ENCODE measurements around the gene SLAMF9.
"Not testable (repeated sequence)": the region's sequence is repeated elsewhere in the genome, so short reads cannot be mapped to it uniquely, and the experiment has no call there.

The SLAMF9 gene

DNA sequence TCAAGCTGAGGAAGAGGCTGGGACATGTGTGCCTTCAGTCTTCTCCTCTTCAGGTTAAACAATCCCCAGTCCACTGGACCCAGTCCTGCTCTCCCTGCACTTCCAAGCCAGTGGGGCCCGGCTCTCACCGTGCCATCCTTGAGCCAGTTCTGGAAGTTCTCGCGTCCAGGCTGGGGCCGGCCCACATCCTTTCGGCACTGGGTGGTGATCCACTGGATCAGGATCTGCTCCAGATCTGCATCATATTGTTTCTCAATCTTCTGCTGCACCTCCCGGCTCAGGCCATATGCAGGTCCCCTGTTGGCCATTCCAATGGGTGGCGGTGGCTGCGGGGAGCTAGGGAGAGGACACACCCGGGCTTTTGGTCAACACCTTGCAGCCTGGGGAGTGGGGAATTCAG, 33.8 kb downstream of the SLAMF9 start:
- no peak for DNase-seq

DNA sequence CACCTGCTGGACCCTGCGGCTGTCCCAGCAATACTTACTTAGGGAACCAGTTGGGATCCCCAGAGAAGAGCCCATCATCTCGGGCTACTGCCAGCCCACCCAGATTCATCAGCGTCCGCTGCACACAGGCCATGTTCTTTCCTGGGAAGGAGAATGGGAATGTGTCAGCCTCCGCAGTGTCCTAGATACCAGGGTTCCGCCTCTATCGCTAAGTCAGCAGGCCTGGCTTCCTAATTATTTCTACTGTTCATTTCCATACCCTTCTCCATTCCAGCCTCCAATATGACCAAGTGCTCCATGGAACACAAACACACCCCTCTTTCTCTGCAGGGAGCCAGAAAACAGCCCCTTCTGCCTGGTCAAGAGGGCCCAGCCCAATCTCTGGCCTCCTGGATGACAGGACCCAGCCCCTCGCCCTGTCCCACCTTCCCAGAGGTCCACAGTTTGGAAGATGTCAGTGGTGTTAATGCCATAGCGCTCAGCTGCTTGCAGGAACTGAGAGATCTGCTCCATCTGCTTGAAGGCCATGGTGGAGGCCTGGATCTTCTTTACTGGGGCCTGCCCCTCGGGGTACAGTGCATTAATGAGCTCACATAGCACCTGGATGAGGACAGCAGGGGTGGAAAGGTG, 34.7 kb downstream of the SLAMF9 start:
- DNase-seq = no peak

DNA sequence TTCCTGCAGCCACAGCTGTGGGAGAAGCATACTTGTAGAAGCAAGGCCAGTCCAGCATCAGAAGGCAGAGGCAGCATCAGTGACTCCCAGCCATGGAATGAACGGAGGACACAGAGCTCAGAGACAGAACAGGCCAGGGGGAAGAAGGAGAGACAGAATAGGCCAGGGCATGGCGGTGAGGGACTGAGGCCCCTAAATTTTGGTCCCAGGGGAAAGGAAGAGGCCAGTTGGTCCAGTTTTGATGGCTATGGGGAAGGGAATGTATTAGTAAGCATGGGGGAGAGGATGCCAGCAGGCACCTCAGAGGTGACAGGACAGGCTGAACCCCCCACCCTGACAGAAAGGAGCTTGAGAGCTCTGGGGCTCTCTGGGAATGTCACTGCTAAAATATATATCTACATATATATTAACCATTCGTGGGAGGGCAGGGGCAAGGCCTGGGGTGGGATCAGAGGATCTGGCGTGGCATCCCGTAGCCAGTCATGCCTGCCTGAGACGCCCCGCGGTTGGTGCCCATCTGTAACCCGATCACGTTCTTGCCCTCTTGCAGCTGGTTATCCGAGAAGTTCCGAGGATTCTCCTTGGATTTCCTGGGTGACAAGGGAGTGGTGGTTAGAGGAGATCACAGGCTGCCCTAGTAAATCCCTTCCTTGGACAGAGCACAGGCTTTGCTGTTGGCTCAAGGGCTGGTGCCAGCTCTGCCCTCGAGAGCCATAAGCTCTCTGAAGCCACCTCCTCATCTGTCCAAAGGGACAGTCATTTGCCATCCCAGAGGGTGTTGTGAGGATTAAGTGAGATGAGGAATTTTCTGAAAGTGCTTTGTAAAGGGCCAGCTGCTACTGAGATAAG, 35.5 kb downstream of the SLAMF9 start:
- no peak for DNase-seq

DNA sequence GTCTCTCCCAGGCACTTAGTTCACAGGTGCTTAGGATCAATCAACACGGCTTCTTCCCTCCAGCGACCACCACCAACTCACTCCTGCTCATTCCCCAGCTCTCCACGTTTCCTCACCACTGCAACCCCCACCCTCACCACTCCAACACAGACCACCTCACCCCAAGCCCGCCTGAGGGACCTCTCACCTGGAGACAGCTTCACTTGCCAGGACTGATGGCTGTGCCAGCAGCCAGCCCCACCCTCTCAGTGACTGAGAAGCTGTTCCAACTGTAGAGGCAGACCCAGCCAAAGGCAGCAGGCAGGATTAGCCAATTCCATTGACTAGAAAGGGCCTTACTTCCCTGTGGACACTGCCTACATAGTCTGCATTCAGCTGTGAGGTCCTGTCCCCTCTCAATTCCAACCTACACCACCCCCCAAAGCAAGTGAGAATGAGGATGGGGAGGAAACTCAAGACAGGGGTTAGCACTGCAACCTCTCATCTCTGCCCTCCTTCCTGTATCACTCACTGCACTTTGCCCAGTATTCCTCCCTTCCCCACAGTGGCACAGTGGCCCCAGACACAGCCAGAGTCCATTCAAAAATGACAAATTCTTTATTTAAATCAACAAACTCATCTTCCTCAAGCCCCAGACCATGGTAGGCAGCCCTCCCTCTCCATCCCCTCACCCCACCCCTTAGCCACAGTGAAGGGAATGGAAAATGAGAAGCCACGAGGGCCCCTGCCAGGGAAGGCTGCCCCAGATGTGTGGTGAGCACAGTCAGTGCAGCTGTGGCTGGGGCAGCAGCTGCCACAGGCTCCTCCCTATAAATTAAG, 36.3 kb downstream of the SLAMF9 start:
- no peak for DNase-seq

DNA sequence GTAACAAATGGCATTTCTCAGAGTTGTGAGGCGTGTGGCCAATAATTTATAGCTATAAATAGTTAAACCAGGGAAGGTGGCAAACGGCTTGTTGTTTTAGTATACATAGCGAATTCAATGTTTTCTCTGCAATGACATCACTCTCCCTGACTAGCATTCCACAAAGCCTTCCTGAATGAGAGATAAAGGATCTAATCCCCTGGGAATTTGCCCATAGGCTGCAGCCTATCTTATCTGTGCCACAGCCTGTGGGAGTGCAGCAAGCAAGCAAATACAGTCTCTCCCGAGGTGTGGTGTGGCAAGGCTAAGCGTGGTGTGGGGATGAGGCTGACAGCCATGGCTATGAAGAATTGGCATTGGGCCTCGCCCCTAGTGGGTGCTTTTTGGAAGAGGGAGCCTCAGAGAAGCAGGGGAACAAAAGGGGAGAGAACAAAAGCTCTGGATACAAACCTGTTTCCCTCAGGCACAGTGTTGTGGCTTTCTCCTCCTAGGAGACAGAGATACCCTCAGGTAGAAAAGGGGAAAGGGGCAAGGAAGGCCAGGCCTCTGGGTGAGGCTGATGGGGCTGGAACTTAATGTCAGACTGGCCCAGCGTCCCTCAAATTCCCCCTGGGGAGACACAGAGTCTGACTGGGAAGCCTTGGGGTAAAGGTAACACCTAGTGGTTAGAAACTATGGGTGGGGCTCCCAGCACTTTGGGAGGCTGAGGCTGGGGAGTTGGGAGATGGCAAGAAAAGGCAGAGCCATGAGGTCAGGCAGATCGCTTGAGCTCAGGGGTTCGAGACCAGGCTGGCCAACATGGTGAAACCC, 37.6 kb downstream of the SLAMF9 start:
- DNase-seq = no peak

DNA sequence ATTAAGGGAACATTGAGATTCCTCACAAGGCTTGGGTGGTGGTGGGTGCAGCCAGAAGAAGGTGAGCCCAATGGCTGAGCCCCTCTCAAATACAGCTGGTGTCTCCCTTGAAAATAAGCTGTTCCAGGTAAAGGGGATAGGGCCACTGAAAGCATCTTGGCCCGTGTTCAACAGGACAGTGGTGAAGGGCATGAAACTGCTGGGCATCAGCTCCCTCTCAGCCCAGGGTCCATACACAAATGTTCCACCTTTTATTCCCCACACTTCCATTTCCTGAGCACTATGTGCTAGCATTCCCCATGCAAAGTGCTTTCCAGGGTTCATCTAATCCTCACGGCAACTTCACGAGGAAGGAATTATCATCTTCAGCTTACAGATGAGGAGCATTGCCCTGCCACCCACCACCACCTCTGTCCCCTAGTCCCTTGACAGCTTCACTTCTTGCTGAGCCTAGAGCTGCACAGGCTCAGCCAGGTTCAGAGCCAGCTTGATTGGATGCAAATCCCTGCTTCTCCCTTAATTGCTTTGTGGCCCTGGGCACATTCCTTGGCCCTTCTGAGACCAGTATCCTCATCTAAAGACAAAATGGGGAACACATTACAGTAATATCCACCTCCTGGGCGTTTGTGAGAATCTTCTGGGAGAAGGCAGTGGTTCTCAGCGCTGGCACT, 38.3 kb downstream of the SLAMF9 start:
- DNase-seq = no peak

DNA sequence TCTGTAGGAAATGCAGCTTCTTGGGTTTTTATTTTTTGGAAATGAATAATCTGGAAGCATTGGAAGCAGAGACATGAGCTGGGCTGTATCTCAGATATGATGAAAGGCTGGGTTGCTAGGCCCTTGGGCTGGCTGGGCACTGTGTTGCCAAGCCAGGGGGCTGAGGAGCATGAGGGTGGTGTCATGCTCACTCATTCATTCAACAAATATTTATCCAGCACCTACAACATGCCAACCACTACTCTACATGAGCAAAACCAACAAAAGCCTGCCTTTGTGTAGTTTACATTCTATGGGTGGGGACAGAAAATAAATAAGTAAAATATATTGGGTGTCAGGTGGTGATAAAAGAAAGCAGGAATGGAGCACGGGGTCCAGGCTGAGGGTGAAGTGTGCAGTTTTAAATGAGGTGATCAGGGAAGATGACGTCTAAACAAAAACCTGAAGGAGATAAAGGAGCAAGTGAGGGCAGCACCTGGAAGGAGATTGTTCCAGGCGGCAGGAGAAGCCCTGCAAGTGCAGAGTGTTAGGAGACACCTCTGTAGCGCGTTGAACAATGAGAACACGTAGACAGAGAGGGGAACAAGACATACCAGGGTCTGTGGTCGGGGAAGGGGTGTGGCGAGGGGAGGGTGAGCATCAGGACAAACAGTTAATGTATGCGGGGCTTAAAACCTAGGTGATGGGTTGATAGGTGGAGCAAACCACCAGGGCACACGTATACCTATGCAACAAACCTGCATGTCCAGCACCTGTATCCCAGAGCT, 39.6 kb downstream of the SLAMF9 start:
- no peak for DNase-seq

DNA sequence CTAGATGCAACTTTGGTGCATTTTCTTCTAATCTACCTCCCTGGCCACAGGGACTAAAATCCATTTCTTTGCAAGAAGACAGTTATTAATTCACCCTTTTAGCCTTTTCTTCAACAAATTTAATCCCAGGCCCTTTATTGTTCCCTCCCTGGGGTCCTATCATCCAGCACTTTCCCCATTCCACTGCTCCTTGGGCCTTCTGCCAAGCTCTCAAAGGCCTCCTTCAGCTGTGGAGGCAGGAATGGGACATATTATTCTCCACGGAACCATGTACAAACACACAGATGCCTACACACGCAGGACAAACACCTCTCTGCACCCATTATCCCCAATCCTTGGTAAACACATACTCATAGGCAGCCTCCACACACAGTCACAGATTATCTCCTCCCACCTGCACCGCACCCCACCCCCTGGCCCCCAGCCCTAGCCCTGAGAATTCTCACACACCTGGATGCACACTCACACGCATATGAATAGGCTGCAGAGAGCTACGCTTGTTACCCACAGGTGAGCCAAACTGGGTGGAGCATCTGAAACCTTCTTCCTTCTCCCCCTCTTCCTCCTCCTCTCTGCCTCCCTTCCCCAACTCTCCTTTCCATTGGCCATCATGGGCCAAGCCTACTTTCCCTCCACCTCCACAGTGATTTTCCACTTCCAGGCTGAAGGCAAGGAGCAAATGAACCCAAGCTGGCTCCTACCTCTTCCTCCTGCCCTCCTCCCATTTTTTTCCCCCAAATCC, 40.4 kb downstream of the SLAMF9 start:
- no peak for DNase-seq

DNA sequence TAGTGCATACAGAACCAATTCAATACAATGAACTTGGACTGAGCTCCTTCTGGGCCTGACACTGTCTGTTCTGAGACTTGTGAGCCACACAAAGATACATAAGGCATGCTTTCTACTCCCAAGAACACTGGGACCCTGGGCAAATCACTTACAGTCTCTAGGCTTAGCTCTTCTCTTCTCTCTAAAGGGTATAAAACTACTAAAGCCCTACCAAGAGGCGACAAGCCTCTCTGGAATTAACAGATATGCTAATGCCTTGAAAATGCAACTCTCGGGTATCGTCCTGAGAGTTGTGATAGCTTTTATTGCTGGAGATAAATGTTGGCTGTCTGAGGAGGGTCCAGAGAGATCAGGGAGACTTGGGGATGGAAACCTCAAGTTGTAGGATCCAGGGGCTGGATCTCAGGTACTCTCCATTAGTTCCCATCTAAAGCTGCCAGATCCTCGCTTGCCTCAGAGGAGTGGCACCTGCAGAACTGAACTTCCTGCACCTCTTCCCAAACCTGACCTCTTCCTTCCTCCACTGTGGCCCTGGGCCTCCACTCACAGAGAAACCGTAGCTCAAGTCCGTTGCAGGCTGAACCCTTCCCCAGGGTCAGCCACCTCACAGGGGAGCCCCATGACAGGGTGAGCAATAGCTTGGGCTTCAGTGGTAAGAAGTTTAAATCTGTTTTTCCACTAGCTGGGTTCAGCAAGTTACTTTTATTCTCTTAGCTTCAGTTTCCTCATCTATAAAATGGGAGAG, 42.5 kb downstream of the SLAMF9 start:
- DNase-seq = no peak

DNA sequence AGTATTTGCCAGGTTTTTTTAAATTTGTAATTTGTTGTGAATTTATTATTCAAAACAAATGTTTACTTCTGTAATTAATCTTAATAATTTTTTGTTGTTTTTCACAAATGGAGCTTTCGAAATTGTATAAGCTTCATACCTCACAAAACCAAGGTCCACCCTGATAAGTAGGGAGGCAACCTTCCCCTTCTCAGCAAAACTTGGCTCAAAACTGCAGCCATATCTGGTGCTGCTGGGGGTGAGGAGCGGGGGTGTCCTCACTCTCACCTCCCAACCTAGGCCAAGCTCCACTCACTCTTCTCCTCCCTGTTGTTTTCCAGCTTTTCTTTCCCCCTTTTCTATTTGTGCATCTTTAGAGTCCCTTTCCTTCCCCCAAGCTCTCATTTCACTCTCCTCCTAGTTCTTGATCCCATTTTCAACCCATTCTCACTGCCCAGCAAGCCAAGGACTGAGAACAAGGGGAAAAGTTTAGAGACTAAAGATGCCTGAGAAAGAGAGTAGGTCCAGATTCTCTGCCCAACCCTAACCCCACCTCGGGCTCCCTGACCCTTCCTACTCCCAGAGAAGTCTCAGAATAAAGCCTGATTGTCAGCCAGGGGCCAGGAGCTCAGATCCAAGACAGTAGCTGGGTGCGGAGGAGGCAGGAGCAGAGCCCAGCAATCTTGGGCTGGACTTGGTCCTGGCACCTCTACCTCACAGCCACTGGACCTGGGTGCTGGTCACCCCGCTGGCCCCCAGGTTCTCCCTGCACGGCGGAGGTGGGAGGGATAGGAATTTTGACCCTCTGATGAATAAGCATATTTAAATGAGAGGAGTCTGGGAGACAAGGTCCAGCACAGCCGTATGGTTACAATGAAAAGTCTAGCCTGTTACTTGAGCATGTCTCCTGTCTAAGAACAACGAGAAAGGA, 45.8 kb downstream of the SLAMF9 start:
- DNase-seq = no peak

DNA sequence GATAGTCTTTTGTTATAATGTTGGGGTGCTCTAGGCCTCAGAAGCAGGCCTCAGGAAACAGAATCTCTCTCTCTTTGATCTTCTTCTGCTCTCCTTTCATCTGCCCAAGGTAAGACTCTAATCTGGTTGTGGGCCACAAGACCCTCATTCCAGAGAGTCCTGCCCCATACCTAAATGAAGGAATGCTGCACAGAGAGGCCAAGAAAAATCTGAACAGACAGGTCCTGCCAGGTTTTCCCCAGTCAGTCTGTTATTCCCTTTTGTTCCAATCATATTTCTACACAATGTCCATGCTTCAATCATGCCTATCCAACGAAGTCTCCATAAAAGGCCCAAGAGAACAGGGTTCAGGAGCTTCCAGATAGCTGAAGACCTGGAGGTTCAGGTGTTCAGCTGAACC, 47.1 kb downstream of the SLAMF9 start:
- no peak for DNase-seq

DNA sequence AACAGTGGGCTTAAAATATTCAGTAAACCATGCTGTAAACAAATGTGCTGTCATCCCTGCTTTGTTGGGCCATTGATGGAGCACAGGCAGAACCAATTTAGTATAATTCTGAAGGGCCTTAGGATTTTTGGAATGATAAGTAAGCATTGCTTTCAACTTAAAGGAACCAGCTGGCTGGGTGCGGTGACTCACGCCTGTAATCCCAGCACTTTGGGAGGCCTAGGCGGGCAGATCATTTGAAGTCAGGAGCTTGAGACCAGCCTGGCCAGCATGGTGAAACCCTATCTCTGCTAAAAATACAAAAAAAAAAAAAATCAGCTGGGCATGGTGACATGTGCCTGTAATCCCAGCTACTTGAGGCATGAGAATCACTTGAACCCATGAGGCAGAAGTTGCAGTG, 50.0 kb downstream of the SLAMF9 start:
- DNase-seq = not testable (repeated sequence)

DNA sequence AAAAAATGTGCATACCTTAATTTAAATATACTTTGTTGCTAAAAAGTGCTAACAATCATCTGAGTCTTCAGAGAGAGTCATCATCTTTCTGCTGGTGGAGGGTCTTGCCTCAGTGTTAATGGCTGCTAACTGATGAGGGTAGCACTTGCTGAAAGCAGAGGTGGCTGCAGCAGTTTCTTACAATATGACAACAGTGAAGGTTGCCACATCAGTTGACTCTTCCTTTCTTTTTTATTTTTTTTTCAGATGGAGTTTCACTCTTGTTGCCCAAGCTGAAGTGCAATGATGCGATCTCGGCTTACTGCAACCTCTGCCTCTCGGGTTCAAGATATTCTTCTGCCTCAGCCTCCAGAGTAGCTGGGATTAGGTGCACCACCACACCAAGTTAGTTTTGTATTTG, 51.5 kb downstream of the SLAMF9 start:
- DNase-seq = no peak

All from effector CD8-positive, alpha-beta T cell (primary cell).